GM19043 (cell line): Measurements from ENCODE around the gene KRT82.
"Not testable (repeated sequence)": the region's sequence is repeated elsewhere in the genome, so short reads cannot be mapped to it uniquely, and the experiment has no call there.

Source experiments
- ATAC-seq: cut with Tn5 transposase; IDR thresholded peaks from one replicate; pipeline ENCODE4 v1.9.1; 2021; ENCODE audit warnings: low read depth; ENCODE audit not compliant: unreplicated experiment

The KRT82 gene

GRCh38 chr12:52413782-52414345 lies 7.7 kb upstream of the KRT82 start:
- ATAC-seq: no peak

GRCh38 chr12:52413202-52413601 lies 7.1 kb upstream of the KRT82 start:
- no peak for ATAC-seq

DNA sequence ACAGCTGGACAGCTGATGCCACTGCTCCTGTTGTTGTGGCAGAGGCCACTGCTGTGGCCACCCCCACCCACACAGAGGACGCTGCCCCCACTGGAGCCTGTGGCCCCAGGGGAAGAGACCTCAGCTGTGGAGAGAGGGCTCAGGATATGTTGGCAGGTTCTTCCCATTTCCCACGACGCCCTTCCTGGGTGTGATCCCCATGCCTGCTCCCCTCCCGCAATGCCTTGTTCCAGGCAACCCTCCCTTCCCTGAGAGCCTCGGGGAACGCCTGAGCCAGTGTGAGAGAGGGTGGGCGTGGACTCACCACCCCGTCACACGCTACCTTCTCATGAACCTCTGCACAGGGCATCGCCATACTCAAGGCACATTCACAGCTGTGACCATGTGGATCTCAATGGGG lies 5.7 kb upstream of the KRT82 start:
- no peak for ATAC-seq

- ATAC-seq: not testable (repeated sequence)
Observed at GRCh38 chr12:52410589-52411248, 4.6 kb upstream of the KRT82 start.

- no peak for ATAC-seq
Observed at GRCh38 chr12:52407918-52408317, 1.8 kb upstream of the KRT82 start.

DNA sequence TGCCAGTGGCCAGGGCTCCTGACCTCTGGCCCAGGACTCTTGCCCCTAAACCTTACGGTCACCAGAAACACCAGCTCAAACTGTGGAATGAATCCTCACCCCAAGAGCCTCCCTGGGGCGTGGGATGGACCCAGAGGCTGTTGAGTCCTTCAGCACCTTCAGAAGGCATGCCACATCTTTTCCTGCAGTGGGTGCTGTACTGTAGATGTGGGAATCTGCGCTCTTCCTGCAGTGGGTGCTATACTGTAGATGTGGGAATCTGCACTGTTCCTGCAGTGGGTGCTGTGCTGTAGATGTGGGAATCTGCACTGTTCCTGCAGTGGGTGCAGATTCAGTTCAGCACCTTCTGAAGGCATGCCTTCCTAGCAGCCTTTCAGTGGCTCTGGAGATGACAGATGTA lies 1.2 kb downstream of the KRT82 start:
- no peak for ATAC-seq

GRCh38 chr12:52403561-52403960 lies 2.6 kb downstream of the KRT82 start:
- ATAC-seq: no peak

GRCh38 chr12:52402873-52403540 lies 3.1 kb downstream of the KRT82 start:
- no peak for ATAC-seq

DNA sequence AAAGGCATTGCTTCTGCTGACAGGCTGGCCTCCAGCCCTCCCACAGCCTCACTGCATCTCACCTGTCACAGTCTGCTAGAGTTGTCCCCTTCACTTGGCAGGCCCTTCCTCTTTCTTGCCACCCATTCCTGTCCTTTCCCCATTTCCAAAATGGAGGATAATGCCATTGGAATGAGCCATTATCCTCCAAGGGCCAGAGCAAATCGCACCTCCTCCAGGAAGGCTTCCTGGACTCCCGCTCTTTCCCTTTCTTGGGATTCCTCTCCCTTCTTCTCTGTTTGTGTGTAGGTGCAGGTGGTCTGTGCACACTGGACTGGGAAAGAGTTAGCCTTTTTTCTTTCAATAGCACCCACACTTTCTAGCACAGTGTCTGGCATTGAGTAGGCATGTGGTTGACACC lies 3.8 kb downstream of the KRT82 start:
- ATAC-seq: no peak

GRCh38 chr12:52401926-52402325 lies 4.2 kb downstream of the KRT82 start:
- ATAC-seq: no peak

- no peak for ATAC-seq
Observed at GRCh38 chr12:52401526-52401925, 4.6 kb downstream of the KRT82 start.

- ATAC-seq: no peak
Observed at GRCh38 chr12:52400906-52401305, 5.2 kb downstream of the KRT82 start.

- ATAC-seq: no peak
Observed at GRCh38 chr12:52399756-52400155, 6.4 kb downstream of the KRT82 start.

GRCh38 chr12:52398176-52398575 lies 8.0 kb downstream of the KRT82 start:
- no peak for ATAC-seq

DNA sequence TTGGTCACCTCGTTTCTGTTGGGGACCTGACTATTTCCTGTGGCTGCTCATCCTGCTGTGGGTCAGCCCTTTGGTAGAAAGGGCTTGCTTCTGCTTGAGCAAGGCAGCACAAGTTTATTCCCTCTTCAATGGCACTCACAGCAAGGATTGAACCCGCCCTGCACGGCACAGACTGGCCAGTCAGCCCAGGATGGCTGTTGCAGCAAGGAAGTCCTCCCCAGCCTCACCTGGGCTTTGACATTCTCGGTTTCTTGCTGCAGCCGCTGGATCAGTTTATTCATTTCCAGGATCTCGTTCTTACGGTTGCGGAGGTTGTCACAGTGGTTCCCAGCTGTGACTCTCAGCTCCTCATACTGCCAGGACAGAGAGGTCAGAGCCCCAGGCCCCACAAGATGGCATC lies 9.5 kb downstream of the KRT82 start:
- no peak for ATAC-seq

DNA sequence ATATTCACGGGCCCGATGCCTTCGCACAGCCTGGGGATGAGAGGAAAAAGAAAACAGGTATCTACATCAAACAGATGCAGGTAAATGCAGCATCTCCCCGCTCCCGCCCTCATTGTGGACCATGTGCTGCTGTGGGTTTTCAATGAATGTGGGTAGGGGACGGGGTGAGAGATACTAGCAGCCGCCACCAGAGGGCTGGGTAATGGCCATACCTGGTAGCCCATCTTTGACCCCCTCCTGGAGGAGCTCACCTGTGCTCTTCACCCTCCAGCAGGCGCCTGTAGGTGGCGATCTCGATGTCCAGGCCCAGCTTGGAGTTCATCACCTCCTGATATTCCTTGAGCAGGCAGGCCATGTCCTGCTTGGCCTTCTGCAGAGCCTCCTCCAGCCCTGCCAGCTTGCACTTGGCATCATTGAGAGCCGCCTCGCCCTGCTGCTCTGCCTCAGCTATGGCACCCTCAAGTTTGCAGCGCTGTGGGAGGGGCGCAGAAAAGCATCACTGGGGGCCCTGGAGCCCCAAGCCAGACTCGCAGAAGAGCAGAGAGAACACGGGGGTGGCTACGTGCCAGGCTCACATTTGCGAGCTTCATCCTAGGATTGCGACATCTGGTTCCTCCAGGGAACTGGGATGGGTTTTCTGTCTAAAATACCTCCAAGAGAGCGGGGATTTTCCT lies 10.2 kb downstream of the KRT82 start:
- ATAC-seq: no peak

DNA sequence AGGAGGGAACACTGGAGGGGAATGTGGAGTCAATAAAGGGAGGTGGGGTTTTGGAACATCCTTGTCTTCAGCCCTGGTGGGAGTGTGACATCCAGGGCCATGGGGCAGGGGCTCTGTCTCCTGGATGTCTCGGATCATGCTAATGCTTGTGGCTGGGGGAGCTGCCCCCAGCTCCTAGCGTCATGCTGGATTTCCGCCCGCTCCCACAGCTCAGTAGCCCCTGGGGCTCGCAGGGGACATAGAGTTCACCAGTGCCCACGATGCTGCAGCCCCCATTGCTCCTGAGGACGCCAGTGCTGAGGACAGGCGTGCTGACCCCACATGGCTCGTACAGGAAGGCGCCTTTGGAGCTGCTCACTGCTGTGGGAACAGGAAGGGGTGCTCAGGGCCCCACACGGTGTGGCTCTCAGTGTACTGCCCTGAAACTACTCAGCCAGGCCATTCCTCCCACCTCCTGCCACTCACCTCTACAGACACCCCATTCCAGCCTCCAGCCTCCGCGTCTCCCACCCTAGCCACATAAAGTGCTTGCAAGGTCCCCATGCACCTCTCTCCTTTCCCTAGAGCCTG lies 11.2 kb downstream of the KRT82 start:
- ATAC-seq: no peak

DNA sequence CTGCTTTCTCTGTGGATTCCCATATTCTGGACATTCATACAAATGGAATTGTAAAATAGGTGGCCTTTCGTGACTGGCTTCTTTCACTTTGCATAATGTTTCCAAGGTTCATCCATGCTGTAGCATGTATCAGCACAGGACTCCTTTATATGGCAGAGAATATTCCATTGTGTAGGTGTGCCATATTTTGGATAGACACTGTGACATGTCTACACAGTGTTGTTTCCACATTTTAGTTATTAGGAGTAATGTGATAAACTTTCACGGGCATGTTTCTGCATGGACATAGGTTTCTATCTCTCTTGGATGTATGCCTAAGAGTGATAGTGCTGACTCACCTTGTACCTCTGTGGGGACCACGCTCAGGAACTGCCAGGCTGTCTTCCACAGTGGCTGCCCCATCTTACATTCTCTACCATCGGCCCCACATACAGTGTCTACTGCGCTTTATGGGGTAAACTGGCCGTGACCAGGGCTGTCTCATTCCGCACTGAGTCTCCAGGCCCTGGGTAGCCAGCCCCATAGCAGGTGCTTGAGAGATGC lies 13.6 kb downstream of the KRT82 start:
- no peak for ATAC-seq

GRCh38 chr12:52391618-52392002 lies 14.5 kb downstream of the KRT82 start:
- no peak for ATAC-seq

- ATAC-seq: no peak
Observed at GRCh38 chr12:52390739-52391617, 15.2 kb downstream of the KRT82 start.
